GM12873 (cell line): ENCODE data around the gene ELL.

Experiments used
- TF ChIP-seq, protein P1 (sequence below): IDR thresholded peaks from 2 replicates; pipeline ENCODE4 v1.5.1; 2012; ENCODE audit warnings: low read depth, mild to moderate bottlenecking, moderate library complexity, low read length, control low read depth; ENCODE audit not compliant: insufficient read depth; ENCODE audit errors: missing control alignments

Gene ELL

DNA sequence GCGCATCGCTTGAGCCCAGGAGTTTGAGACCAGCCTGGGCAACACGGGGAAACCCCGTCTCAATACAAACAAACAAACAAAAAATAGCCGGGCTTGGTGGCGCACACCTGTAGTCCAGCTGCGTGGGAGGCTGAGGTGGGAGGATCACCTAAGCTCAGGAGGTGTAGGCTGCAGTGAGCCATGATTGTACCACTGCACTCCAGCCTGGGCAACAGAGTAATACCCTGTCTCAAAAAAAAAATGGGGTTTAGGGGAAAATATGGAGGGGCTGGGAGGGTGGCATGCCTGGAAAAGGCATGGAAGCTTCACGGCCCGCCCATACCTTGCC is 82.0 kb downstream of the ELL start:
- TF ChIP-seq, protein P1, sequence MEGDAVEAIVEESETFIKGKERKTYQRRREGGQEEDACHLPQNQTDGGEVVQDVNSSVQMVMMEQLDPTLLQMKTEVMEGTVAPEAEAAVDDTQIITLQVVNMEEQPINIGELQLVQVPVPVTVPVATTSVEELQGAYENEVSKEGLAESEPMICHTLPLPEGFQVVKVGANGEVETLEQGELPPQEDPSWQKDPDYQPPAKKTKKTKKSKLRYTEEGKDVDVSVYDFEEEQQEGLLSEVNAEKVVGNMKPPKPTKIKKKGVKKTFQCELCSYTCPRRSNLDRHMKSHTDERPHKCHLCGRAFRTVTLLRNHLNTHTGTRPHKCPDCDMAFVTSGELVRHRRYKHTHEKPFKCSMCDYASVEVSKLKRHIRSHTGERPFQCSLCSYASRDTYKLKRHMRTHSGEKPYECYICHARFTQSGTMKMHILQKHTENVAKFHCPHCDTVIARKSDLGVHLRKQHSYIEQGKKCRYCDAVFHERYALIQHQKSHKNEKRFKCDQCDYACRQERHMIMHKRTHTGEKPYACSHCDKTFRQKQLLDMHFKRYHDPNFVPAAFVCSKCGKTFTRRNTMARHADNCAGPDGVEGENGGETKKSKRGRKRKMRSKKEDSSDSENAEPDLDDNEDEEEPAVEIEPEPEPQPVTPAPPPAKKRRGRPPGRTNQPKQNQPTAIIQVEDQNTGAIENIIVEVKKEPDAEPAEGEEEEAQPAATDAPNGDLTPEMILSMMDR: no peak

DNA sequence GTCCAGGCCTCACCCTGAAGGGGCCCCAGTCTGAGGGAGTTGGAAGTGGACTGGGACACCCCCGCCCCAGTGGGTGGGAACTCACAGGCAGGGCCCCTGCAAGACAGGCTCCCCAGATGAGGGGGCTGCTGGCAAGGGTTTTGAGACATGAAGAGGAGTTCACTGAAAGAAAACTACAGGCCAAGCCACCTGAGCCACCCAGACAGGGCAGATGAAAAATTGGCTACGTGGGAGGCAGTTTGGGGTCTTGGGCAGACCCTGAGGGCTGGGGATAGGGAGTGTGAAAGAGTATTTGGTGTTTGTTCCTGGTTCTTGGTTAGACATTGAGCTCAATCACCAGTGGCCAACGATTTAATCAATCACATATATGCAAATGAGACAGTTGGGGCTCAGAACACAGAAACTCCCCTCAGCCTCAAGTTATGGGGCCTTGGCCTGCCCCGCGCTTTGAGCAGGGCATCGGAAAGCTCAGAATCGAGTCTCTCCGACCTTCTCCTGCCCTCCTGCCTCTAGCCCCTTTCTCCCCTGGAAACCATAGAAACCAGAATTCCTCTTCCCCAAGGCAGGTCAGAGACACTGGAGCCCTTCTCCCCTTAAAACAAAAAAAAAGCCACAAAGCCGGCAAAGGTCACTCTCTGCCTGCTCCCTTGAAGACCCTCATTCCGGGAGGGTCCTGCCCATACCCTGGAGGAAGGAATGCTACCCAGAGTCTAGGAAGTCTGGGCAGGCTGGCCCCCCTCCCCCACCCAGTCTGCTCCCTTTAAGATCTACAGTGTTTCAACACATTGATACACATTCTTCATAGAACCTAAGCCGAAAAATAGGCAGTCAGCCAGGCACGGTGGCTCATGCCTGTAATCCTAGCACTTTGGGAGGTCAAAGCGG is 82.6 kb downstream of the ELL start:
- TF ChIP-seq, protein P1: no peak

DNA sequence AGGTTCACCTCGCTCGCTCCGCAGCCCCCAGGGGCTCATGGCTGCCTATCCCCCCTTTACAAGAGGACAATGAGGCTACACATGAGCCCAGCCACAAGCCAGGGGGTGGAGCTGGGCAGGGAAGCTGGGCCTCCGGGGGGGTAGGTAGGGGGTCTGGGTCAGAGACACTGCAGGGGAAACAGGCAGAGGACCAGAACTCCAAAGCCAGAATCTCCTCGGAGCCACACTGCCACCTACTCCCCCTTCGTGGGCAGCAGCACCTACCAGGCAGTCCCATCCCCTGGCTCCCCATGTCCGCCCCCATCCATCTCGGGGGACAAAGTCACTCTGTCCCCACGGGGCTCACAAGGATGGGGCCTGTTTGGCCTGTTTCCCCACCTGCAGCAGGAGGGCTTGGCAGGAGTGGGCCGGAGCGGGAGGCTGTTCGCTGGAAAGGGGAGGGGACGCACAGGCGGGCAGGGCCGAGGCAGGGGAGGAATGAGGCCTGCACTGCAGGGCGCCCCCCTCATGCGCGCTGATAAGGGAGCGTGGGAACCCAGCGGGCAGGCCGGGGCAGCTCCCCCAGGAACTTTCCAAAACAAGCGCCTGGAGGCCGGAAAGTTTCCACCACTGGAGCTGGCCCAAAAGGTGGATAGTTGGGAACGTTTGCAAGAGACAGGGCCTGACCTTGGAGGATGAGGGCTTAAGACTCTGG is 83.4 kb downstream of the ELL start:
- TF ChIP-seq, protein P1: no peak

DNA sequence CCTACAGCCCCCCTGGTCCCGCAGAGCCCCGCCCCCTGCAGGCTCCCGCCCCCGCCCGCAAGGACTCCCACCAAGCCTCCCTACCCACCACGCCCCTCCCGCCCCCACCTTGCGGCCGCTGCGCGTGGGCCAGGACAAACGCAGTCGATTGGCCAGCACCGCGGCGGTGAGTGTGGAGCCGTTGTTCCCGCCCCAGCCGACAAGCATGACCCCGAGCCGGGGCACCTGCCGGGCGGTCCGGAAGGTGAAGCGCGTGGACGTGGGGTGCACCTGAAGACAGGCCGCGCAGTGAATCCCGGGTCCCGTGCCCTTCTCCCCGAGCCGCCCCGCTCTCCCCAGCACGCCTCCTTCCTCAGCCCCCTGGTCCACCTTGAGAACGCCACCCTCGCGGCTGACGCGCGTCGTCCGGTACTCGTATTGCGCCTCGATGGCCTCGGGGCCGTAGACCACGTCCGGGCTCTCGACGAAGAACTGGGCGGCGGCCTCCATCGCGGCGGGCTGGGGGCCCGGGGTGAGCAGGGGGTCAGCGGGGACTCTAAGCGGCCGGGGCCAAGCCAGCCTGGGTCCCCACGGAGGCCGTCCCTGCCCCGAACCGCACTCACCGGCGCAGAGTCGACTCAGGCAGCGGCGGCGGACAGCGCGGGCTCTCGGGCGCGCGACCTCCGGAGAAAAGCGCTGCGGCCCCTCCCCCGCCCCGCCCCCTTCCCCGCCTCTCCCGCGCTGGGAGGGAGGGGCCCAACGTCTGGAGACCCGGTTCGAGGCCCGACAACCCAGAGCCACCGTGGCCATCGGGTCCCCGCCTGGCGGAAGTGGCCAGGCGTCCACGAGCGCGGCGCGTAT is 84.2 kb downstream of the ELL start, which contains the start of gene ISYNA1:
TSS of gene ISYNA1 (minus strand) at position 643 of the 840 bp plus-strand sequence. CDS start at position 489, 154 bp downstream.
- TF ChIP-seq, protein P1: no peak

DNA sequence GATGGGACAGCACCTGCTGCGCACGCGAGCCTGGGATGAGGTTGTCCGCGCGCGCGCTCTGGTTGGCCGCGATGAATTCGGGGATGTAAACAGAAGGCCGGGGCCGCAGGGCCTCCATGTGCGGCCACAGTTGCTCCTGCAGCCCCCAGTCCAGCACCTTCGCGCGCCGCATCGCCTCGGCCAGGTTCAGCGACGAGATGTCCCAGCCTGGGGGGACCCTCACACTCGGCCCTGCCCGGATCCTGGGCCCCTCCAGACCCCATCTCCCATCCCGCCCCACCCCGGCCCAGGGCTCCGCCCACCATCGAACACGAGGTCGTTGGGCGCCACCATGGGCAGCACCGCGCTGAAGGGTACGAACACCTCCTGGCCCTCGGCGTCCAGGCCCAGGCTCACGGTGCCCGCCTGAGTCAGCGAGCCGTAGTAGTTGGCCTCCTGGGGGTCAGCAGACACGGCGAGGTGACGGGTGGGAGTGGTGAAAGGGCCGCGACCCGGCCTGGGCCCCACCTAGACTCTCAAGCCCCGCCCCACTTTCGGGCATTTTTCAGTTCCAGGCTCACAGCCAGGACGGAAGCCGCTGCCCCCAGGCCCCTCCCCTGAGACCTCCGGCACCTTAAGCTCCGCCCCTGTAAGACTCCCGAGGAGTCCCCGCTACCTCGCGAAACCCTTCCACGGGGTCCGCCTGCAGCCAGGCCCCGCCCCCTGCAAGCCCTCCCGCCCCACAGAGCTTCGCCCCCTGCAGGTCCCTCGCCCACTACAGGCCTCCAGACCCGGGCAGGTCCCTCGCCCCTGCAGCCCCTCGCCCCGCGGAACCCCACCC is 85.0 kb downstream of the ELL start:
- TF ChIP-seq, protein P1: no peak

DNA sequence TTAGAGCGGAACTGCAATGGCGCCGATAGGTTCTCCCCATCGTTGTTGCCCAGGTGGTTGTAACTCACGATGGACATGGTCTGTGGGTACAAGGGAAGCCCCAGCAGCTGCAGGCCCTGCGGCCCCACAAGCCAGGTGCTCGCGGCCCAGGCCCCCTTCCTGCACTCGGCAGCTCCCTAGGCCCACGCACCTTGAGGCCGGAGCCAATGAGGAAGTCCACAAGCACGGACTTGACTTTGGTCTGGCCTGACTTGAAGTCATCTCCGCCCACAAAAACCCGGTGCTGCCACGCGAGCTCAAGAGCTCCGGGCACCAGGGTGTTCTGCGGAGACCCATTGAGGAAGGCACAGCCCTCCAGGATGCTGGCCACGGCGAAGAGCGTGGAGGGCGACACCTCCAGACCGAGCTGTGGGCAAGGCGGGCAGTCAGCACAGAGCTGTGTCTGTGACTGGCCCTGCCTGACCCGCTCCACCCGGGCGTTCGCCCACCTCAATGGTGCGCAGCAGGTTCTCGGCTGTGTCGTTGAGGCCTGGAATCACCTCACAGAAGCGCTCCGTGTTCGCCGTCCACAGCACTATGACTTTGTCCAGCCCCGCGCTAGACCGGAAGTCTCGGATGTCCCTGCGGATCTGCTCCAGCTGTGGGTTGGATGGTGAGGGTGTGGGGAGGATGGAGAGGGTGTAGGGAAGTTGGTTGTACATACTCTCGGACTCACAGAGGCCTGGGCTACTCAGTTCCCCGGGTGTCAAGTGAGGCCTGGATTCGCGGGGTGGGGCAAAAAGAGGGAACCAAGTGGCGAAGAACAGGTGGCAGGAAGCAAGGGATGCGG is 85.8 kb downstream of the ELL start:
- TF ChIP-seq, protein P1: no peak
